NCI-H2196 (cell line): ENCODE measurements around the gene CNEP1R1.
A peak's percentile ranks its signal among the peaks of the same experiment; 100 is the strongest.
"Not testable (repeated sequence)": the region's sequence is repeated elsewhere in the genome, so short reads cannot be mapped to it uniquely, and the experiment has no call there.

Experiments
- DNase-seq: peaks from one replicate; lab custom pipeline; 2025; ENCODE audit not compliant: unreplicated experiment; lab: John Stamatoyannopoulos, UW

CNEP1R1 gene, protein sequence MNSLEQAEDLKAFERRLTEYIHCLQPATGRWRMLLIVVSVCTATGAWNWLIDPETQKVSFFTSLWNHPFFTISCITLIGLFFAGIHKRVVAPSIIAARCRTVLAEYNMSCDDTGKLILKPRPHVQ

DNA sequence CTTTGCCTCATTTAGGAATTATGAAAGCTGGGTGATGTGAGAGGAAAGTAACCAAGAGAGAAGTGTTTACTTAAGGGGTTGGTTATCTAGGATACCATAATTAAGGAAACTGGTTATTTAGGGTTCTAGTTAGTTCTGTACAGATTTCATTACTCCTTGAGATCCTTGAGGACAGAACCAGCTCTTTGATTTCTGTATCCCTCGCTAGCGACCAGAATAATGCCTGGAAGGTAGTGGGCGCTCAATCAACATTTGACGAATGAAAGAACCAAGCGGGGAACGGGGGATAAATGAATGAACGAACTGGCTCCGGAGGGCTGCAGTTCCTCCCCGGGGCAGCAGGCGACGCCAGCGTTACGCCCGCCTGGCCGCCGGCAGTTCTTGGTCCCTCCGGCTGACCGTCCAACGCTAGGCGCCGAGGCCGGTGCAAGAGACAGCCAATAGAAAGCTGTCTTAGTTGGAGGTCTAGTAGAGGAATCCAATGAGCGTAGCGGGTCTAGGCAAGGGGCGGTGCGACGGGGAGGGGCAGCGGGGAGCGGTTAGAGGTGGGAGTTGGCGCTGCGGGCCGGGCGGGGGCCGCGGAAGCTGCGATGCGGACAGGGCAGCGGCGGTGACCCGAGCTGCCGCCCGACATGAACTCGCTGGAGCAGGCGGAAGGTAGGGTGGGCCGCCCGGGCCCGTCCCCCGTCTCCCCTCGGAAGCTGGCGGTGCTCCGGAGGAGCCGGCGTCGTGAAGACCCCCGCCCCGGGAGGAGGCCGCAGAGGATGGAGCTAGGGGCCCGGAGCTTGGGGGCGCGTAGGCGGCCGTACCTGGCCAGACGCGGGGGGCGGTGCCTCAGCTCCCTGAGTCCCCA lies at the start of gene CNEP1R1:
Gene CNEP1R1 (plus strand): TSS at position 542 of the 853 bp plus-strand sequence. CDS start 91 bp downstream, at position 633.
- peak; percentile 81 for DNase-seq

DNA sequence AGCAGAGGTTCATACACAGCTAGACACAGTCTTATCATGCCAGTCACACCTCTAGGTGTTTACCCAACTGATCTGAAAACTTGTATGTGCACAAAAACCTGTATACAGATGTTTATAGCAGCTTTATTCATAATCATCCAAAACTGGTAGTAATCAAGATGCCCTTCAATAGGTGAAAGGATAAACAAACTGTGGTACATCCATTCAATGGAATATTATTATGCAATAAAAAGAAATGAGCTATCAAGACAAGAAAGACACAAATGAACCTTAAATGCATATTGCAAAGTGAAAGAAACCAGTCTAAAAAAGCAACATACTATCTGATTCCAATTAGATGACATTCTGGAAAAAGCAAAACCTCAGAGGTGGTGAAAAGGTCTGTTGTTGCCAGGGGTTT lies 47.6 kb upstream of the CNEP1R1 start:
- no peak for DNase-seq

DNA sequence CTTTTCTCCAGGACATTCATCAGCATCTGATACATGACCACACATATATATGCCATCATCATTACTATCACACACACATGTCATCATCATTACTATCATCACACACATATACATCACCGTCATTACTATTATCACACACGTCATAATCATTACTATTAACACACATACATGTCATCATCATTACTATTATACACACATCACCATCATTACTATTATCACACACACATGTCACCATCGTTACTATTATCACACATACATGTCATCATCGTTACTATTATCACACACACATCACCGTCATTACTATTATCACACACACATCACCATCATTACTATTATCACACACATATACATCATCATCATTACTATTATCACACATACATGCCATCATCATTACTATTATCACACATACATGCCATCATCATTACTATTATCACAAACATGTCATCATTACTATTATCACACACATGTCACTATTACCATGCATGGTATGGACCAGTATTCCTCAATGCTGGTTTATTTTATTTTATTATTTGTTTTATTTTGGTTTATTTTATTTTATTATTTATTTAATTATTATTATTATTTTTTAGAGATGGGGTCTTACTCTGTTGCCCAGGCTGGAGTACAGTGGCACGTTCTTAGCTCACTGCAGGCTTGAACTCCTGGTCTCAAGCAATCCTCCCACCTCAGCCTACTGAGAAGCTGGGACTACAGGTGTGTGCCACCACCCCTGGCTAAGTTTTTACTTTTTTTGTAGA lies 46.3 kb upstream of the CNEP1R1 start:
- no peak for DNase-seq

DNA sequence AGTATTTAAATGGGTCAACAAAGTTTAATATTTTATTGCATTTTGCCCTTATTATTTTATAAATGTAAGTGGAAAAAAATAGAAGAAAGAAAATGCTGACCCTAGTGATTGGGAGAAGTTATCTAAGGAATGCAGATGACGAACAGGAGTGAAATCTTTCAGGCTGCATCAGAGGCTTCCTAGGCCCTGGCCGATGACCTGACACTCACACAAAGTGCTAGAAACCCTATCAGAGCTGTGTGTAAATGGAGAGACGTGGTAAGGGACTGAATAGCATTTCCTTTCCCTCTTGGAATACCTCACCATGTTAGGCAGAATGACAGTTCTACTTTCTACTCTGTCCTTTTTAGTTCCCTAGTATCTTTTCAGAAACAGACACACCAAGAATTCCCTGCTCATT lies 44.9 kb upstream of the CNEP1R1 start:
- no peak for DNase-seq

DNA sequence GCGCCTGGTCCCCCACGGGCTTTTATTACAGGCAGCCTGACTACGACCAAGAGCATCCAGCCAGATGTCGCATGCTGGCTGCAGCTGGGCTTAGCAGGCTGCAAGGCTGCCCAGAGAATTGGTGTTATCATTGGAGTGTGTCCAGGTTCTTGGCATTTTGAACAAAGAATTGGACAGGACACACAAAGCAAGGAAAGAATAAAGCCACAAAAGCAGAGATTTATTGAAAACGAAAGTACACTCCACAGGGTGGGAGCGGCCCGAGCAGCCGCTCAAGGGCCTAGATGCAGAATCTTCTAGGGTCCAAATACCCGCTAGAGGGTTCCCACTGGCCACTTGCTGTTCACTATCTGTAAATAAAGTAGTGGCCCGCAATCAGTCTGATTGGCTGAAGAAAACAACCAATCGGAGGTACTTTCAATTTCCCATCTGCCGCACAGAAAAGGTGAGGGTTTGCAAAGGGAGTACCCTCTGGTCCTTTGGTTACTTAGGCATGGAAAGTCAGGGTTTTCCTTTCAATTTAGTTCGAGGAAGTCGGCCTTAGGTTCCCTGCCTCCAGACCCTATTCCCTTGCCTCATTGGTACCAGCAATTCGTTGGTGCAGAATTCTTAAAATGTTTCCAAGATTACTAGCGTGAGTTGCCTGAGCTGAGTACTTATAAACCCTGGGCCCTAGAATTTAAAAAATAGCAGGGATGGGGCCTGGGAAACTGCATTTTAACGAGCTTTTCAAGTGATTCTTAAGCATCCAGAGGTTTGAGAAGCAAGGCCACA lies 38.5 kb upstream of the CNEP1R1 start:
- peak; percentile 57 for DNase-seq

DNA sequence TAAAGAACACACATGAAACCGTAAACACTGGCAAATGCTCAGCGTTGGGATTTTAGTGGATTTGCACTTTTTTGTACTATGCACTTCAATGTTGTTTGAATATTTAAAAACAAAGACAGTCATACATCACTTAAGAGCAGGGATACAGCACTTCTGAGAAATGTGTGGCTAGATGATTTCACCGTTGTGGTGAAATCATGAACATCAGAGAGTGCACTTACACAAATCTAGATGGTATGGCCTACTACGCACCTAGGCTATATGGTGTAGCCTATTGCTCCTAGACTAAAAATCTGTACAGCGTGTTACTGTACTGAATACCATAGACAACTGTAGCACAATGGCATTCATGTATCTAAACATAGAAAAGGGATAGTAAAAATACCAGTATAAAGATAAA lies 37.6 kb upstream of the CNEP1R1 start:
- DNase-seq: no peak

DNA sequence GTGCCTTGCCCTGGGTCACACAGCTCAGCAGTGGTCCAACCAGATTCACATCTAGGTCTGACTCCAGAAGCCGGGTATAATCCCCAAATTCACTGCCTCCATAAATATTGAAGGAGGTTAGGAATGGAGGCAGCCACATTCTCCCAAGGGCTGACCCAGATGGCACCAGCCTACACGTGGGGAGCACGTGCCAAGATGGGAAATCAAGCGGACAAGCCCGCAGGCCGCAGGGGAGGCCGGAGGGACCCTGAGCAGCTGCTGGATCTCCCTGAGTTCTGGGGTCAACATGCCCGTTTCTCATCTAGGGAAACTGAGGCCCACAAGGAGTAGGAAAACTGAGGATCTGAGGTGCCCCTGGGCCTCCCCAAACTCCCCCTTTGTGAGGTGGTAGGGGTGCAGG lies 32.2 kb upstream of the CNEP1R1 start:
- no peak for DNase-seq

DNA sequence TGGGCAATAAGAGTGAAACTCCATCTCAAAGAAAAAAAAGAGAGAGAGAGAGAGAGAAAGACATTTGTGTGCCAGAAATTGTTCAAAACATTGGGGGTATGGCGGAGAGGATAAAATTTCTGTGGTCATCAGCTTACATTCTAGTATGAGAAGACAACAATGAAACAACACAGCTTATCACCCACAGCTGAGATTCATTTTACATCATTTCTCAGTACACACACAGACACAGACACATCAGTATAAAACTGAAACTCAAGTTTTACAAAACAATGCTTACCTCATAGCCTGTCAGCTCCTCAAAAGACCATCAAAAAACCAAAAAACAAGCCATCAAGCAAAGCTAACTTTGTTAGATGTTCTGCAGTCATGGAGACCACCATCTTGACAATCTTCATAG lies 31.4 kb upstream of the CNEP1R1 start:
- DNase-seq: no peak

DNA sequence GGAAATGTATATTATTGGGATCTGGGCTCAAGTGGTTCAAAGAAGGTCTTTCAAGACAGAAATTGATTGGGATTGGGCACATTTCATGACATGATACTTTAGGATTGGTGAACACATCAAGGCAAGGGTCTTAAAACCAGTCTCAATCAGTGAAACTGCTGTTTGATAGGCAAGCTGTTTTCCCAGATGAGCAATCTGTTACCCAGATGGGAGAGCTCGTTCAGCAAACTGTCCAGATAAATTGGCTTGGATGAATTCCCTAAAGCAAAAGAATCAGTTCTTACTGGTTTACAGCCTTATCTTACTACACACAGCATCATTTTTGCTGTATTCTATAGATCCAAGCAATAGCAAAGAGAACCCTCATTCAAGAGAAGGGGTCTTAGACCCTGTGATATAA lies 31.0 kb upstream of the CNEP1R1 start:
- DNase-seq: no peak

DNA sequence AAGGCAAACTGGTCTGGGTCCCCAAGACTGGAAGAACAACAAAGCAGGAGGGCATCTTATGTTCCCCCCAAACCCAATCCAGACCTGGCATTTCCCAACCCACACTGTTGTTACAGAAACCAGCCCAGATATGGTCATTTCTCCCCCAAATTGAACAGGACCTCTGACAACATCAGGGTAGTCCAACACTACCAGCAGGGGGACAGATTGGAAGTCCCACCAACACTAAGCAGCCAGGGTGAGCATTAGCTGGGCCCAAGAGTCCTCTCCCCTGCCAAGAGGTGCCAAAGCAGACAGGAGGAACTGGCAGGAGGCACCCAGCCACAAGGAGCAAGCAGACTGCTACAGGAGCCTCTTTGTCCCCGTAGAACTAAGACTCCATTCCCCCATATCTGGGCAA lies 29.3 kb upstream of the CNEP1R1 start:
- DNase-seq: no peak

DNA sequence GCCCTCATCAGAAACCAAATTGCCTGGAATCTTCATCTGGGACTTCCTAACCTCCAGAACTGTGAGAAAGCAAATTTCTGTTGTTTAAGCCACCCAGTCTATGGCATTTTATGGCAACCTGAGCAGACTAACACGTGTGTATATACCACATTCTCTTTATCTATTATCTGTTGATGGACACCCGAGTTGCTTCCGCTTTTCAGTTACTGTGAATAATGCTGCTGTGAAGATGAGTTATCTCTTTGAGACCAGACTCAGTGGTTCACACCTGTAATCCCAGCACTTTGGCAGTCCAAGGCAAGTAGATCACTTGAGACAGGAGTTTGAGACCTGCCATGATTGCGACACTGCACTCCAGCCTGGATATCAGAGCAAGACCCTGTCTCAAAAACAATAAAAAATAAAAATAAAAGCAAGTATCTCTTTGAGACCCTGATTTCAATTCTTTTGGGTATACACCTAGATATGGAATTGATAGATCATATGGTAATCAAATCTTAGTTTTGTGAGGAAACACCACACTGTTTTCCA lies 27.2 kb upstream of the CNEP1R1 start:
- DNase-seq: no peak

DNA sequence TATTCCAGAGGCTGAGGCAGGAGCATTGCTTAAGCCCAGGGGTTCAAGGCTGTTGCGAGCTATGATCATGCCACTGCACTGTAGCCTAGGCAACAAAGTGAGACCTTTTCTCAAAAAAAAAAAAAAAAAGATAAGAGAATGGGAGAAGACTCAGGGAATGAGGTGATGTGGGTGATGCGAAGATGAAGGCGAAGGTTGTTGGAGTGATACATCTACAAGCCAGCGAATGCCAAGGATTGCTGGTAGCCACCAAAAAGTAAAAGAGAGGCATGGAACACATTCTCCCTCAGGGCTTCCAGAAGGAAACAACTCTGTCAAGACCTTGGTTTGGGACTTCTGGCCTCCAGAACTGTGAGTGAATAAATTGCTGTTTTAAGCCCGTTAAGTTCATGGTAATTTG lies 26.0 kb upstream of the CNEP1R1 start:
- DNase-seq: no peak

DNA sequence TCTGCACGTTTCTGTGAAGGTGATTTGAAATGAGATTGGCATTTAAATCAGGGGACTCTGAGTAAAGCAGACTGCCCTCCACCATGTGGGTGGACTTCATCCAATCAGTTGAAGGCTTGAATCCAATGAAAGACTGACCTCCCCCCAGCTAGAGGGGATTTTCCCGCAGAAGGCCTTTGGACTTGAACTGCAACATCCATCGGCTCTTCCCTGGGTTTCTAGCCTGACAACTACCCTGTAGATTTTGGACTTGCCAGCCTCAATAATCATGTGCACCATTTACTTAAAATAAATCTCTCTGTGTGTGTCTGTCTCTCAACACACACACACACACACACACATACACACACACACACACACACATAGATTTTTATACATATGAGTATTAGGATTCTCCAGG lies 23.9 kb upstream of the CNEP1R1 start:
- no peak for DNase-seq

DNA sequence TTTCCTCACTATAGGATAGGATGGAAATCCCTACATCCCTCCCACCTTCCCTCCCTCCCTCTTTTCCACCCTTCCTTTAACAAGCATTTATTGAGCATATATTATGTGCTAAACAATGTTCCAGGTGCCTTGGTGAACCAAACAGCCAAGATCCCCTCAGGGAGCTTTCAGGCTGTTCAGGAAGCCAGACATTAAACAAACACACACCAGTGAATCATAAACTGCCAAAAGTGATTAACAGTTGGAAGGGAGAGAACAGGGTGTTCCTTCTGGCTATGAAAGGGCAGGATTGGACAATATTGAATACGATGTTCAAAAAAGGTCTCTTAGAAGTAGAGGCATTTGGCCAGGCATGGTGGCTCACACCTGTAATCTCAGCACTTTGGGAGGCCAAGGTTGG lies 22.8 kb upstream of the CNEP1R1 start:
- DNase-seq: no peak

DNA sequence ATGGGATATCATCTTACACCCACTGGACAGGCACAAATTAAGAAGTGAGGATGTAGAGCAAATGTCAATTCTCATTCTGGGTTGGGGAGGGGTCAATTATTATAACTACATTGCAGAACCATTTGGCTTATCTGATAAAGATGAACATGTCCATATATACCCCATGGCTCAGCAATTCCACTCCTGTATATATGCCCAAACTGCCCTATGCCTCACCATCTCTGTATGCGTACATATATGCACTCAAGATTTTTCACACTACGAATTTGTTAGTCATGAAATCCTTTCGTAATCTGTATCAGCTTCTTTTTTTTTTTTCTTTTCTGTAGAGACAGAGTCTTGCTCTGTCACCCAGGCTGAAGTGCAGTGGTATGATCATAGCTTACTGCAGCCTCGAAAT lies 20.8 kb upstream of the CNEP1R1 start:
- no peak for DNase-seq

DNA sequence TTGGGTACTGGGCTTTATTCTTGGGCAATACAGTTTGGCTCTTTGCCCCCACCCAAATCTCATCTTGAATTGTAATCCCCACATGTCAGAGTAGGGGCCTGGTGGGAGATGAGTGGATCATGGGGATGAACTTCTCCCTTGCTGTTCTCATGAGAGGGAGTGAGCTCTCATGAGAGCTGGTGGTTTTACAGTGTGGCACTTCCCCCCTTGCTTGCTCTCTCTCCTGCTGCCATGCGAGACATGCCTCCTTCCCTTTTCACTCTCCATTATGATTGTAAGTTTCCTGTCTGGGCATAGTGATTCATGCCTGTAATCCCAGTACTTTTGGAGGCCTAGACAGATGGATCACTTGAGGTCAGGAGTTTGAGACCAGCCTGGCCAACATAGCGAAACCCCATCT lies 18.1 kb upstream of the CNEP1R1 start:
- DNase-seq: no peak

DNA sequence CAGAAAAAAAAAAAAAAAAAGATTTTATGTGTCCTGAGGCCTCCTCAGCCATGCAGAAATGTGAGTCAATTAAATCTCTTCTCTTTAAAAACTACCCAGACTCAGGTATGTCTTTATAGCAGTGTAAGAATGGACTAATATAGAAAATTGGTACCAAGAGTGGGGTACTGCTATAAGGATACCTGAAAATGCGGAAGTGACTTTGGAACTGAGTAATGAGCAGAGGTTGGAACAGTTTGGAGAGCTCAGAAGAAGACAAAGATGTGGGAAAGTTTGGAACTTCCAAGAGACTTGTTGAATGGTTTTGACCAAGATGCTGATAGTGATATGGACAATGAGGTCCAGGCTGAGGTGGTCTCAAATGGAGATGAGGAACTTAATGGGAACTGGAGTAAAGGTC lies 17.3 kb upstream of the CNEP1R1 start:
- no peak for DNase-seq

DNA sequence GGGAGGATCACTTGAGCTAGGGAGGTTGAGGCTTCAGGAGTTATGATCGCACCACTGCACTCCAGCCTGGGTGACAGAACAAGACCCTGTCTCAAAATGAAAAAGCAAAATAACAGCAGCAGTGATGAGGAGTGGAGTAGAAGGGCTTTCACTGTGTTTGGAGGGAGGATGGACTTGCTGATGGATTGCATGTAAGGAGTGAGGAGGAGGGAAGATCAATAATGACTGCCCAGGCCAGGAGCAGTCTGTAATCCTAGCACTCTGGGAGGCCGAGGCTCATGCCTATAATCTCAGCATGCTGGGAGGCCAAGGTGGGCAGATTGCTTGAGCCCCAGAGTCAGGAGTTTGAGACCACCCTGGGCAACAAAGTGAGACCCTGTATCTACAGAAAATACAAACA lies 14.8 kb upstream of the CNEP1R1 start:
- DNase-seq: no peak

DNA sequence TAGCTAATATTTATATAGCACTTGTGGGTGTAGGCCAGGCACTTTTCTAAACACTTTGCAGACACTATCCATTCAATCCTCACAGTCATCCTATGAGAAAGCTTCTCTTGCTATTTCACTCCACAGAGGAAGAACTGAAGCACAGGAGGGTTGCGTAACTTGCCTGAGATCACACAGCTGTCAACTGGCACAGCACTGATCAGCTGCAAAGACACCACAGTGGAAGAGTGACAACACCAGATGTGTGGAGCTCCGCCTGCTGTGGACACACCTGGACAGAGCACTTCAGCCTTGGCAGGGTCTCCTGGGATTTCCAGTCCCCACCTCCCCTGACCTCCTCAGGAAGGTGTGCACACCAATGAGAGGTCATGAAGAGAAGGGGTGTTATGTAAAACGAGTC lies 13.3 kb upstream of the CNEP1R1 start:
- no peak for DNase-seq

DNA sequence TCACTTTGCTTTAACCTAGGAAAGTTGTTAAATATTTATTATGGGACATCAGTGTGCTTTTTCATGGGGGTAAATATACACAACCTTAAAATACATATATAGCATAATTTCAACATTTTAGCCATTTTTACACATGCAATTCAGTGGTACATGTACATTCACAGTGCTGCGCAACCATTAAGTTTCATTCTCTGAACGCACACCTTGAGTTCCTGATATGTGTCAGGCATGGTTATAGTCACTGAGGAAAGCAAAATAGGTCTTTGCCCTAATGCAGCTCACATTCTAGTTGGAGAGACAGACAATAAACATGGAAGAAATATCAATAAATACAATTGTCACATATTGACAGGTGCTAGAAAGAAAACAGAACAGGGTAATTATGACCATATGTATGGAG lies 12.8 kb upstream of the CNEP1R1 start:
- no peak for DNase-seq

DNA sequence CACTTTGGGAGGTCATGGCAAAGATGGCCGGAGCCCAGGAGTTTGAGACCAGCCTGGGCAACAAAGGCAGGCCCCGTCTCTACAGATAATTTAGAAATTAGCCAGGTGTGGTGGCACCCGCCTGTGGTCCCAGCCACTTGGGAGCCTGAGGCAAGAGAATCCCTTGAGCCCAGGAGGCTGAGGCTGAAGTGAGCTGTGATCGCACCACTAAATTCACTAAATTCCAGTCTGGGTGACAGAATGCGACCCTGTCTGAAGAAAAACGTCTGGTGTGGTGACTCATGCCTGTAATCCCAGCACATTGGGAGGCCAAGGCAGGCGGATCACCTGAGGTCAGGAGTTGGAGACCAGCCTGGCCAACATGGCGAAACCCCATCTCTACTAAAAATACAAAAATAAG lies 10.8 kb upstream of the CNEP1R1 start:
- DNase-seq: not testable (repeated sequence)
